IMR-90 (cell line): ENCODE measurements around the gene PCGF3.

Experiments
- CEBPB ChIP-seq: IDR thresholded peaks from 2 replicates; pipeline ENCODE4 v1.6.1; 2012; ENCODE audit warnings: low read depth, low read length, improper control_type of control experiment
- FOS ChIP-seq: fragments of 150-350 bp; IDR thresholded peaks from 2 replicates; pipeline ENCODE4 v1.6.1; 2016; ENCODE audit warnings: low read depth, low read length
- MXI1 ChIP-seq: IDR thresholded peaks from 2 replicates; pipeline ENCODE4 v1.6.1; 2012; ENCODE audit warnings: low read depth, mild to moderate bottlenecking, low read length, moderate library complexity, borderline replicate concordance
- POLR2A ChIP-seq: IDR thresholded peaks from 2 replicates; pipeline ENCODE4 v1.6.1; 2012; ENCODE audit warnings: mild to moderate bottlenecking, low read depth, low read length
- TF ChIP-seq, protein P1 (sequence below): conservative IDR thresholded peaks from 2 replicates; pipeline ENCODE4 v1.5.1; 2012; ENCODE audit warnings: mild to moderate bottlenecking, low read depth, low read length, improper control_type of control experiment
- TF ChIP-seq, protein P2 (sequence below): fragments of 150-350 bp; IDR thresholded peaks from 2 replicates; pipeline ENCODE4 v1.6.1; 2016; ENCODE audit warnings: low read depth, mild to moderate bottlenecking, low read length, moderate library complexity, borderline replicate concordance

DNA sequence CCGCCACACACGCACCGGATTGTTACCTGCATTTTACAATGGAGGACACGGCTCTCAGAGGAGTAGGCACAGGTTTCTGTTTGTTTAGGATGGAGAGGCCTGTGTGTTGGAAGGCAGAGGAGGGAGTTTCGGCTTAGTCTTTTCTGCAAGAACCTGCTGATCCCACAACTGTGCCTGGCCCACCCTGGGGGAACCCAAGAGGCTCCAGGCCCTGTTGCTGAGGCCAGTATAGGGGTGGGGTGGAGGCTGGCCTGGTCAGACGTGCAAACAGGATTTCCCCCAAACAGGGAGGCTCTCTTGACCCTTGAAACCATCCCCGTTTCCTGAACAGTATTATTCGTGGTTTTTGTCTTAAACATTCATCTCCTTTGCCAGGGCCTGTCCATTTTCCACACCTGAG lies 15.9 kb upstream of the PCGF3 start:
- TF ChIP-seq FOS (no peak), POLR2A (no peak), CEBPB (no peak), MXI1 (no peak)
- TF ChIP-seq, protein P1, sequence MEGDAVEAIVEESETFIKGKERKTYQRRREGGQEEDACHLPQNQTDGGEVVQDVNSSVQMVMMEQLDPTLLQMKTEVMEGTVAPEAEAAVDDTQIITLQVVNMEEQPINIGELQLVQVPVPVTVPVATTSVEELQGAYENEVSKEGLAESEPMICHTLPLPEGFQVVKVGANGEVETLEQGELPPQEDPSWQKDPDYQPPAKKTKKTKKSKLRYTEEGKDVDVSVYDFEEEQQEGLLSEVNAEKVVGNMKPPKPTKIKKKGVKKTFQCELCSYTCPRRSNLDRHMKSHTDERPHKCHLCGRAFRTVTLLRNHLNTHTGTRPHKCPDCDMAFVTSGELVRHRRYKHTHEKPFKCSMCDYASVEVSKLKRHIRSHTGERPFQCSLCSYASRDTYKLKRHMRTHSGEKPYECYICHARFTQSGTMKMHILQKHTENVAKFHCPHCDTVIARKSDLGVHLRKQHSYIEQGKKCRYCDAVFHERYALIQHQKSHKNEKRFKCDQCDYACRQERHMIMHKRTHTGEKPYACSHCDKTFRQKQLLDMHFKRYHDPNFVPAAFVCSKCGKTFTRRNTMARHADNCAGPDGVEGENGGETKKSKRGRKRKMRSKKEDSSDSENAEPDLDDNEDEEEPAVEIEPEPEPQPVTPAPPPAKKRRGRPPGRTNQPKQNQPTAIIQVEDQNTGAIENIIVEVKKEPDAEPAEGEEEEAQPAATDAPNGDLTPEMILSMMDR: no peak
- TF ChIP-seq, protein P2, sequence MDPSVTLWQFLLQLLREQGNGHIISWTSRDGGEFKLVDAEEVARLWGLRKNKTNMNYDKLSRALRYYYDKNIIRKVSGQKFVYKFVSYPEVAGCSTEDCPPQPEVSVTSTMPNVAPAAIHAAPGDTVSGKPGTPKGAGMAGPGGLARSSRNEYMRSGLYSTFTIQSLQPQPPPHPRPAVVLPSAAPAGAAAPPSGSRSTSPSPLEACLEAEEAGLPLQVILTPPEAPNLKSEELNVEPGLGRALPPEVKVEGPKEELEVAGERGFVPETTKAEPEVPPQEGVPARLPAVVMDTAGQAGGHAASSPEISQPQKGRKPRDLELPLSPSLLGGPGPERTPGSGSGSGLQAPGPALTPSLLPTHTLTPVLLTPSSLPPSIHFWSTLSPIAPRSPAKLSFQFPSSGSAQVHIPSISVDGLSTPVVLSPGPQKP: no peak
